HL-60 (cell line): ENCODE data around the gene HS3ST5.

Source experiments
- DNase-seq, 2 experiments: peaks; one replicate each; pipeline ENCODE4 v3.0.0-alpha.2; 2010 to 2020; ENCODE audit warnings: low read depth in 1 of 2, low spot score in 1 of 2
- H3K27ac ChIP-seq: fragments of 250-450 bp; sonication (Bioruptor Pico); replicated peaks from 2 replicates; pipeline ENCODE4 v1.5.1; 2020; ENCODE audit warnings: mild to moderate bottlenecking, moderate library complexity
- H3K27me3 ChIP-seq: fragments of 250-450 bp; sonication (Bioruptor Pico); 2 replicates; pipeline ENCODE4 v1.5.1; 2021; ENCODE audit warnings: mild to moderate bottlenecking, moderate library complexity; ENCODE audit not compliant: insufficient read depth, poor library complexity, severe bottlenecking
- H3K4me3 ChIP-seq: replicated peaks from 2 replicates; pipeline ENCODE4 v1.5.1; 2011; ENCODE audit warnings: mild to moderate bottlenecking, control low read depth, low read length; ENCODE audit not compliant: insufficient read depth
- CTCF ChIP-seq: IDR thresholded peaks from one replicate; pipeline ENCODE4 v1.5.1; 2011; ENCODE audit warnings: low read length, control low read depth, inconsistent platforms; ENCODE audit not compliant: insufficient read depth
- GABPA ChIP-seq: IDR thresholded peaks from 2 replicates; pipeline ENCODE4 v1.6.1; 2012; ENCODE audit warnings: low read depth
- POLR2AphosphoS5 ChIP-seq: IDR thresholded peaks from 2 replicates; pipeline ENCODE4 v1.6.1; 2012; ENCODE audit warnings: low read depth
- REST ChIP-seq: IDR thresholded peaks from 2 replicates; pipeline ENCODE4 v1.6.1; 2012; ENCODE audit warnings: low read depth; ENCODE audit not compliant: insufficient replicate concordance
- SPI1 ChIP-seq: IDR thresholded peaks from 2 replicates; pipeline ENCODE4 v1.6.1; 2012; ENCODE audit warnings: low read depth, mild to moderate bottlenecking, borderline replicate concordance

Gene HS3ST5

GRCh38 chr6:114272582-114272981, 70.2 kb downstream of the HS3ST5 start:
- Histone ChIP-seq H3K4me3 (no peak overlapping the region), H3K27ac (no peak overlapping the region), H3K27me3 (no peaks in the 10 kb centered on the region)
- DNase-seq = no peak
- no peak for TF ChIP-seq GABPA
- TF ChIP-seq SPI1 = no peak
- no peak for TF ChIP-seq REST
- TF ChIP-seq CTCF = no peak
- TF ChIP-seq POLR2AphosphoS5 = no peak

- DNase-seq = no peak
- no peaks in the 10 kb centered on the region for H3K27me3 ChIP-seq
- no peak overlapping the region for H3K4me3 ChIP-seq
- TF ChIP-seq GABPA (no peak), REST (no peak), SPI1 (no peak), CTCF (no peak)
- no peak overlapping the region for H3K27ac ChIP-seq
These were observed 71.4 kb downstream of the HS3ST5 start for GRCh38 chr6:114271405-114271804.

GRCh38 chr6:114267897-114268296, 74.9 kb downstream of the HS3ST5 start:
- Histone ChIP-seq H3K27me3 (no peaks in the 10 kb centered on the region), H3K4me3 (no peak overlapping the region), H3K27ac (no peak overlapping the region)
- no peak for TF ChIP-seq REST
- TF ChIP-seq SPI1 = peak; percentile 9; the same call in 1 of the 2 replicates
- no peak for DNase-seq

- Histone ChIP-seq H3K4me3 (no peak overlapping the region), H3K27me3 (no peaks in the 10 kb centered on the region), H3K27ac (no peak overlapping the region)
- no peak for DNase-seq
- no peak for TF ChIP-seq GABPA
- no peak for TF ChIP-seq CTCF
- no peak for TF ChIP-seq REST
- no peak for TF ChIP-seq POLR2AphosphoS5
- no peak for TF ChIP-seq SPI1
These were observed 82.0 kb downstream of the HS3ST5 start for GRCh38 chr6:114260810-114261209.
